Smooth muscle cell (in vitro differentiated cells): Measurements from ENCODE around the gene TBC1D26. TPM values are rescaled to one million over a fixed set of nuclear protein-coding genes. Genes with fewer than 3 reads are reported as not detected.

Experiments
- DNase-seq: peaks from one replicate; lab custom pipeline; 2025; ENCODE audit not compliant: unreplicated experiment; lab: John Stamatoyannopoulos, UW
- H2AFZ ChIP-seq: fragments of 200-600 bp; sonication (generic); 2 replicates; pipeline ENCODE4 v1.6.0; 2016; ENCODE audit warnings: antibody characterized with exemption, low read depth, mild to moderate bottlenecking
- H3F3A ChIP-seq: fragments of 200-600 bp; sonication (generic); 2 replicates; pipeline ENCODE4 v1.6.0; 2017; ENCODE audit warnings: antibody characterized with exemption, low read depth
- H3K27ac ChIP-seq: fragments of 200-600 bp; sonication (generic); 2 replicates; pipeline ENCODE4 v1.5.1; 2016; ENCODE audit warnings: low read depth, mild to moderate bottlenecking
- H3K27me3 ChIP-seq: fragments of 200-600 bp; sonication (generic); 2 replicates; pipeline ENCODE4 v1.6.1; 2016; ENCODE audit warnings: low read depth, mild to moderate bottlenecking
- H3K36me3 ChIP-seq: fragments of 200-600 bp; sonication (generic); 2 replicates; pipeline ENCODE4 v1.5.1; 2016; ENCODE audit warnings: low read depth
- H3K4me1 ChIP-seq: fragments of 200-600 bp; sonication (generic); 2 replicates; pipeline ENCODE4 v1.5.1; 2016; ENCODE audit warnings: low read depth
- H3K4me2 ChIP-seq: fragments of 200-600 bp; sonication (generic); 2 replicates; pipeline ENCODE4 v1.6.0; 2016; ENCODE audit warnings: mild to moderate bottlenecking
- H3K4me3 ChIP-seq: fragments of 200-600 bp; sonication (generic); 2 replicates; pipeline ENCODE4 v1.5.1; 2016; ENCODE audit warnings: mild to moderate bottlenecking
- H3K79me2 ChIP-seq: fragments of 200-600 bp; sonication (generic); 2 replicates; pipeline ENCODE4 v1.6.0; 2016; ENCODE audit warnings: low read depth, mild to moderate bottlenecking
- H3K9ac ChIP-seq: fragments of 200-600 bp; sonication (generic); 2 replicates; pipeline ENCODE4 v1.6.0; 2016; ENCODE audit warnings: low read depth
- H3K9me3 ChIP-seq: fragments of 200-600 bp; sonication (generic); replicated peaks from 2 replicates; pipeline ENCODE4 v1.5.1; 2016; ENCODE audit warnings: low read depth
- H4K20me1 ChIP-seq: fragments of 200-600 bp; sonication (generic); 2 replicates; pipeline ENCODE4 v1.6.0; 2016; ENCODE audit warnings: low read depth
- CTCF ChIP-seq: fragments of 200-600 bp; sonication (generic); IDR thresholded peaks from 2 replicates; pipeline ENCODE4 v1.5.1; 2017; ENCODE audit warnings: borderline replicate concordance, mild to moderate bottlenecking, antibody characterized with exemption; ENCODE audit not compliant: insufficient read depth, poor library complexity, severe bottlenecking
- WGBS: methylation state at CpG from one replicate; pipeline ENCODE4 v1.1.7; 2016; ENCODE audit warnings: low lambda C conversion rate; 5-methylcytosine and 5-hydroxymethylcytosine counted together
- polyA plus RNA-seq: library from polyadenylated mRNA; unstranded; fragments of >200 nt; fragmentation: Nextera tagmentation; extraction: Ambion mirVana; gene quantifications from 2 replicates; pipeline ENCODE4 v1.2.1, GENCODE V29; 2016
- total RNA-seq: library from RNA; depleted of rRNA; stranded (reverse); fragments of >200 nt; gene quantifications from 2 replicates; pipeline ENCODE4 v1.2.3, GENCODE V29; 2014

Gene TBC1D26
- total and polyA plus RNA-seq, 2 experiments from 2014 or later, result 1.8 TPM; not detected in 1

- Histone ChIP-seq H3F3A (no peaks in the 10 kb centered on the region), H3K4me3 (no peak overlapping the region), H2AFZ (no peak overlapping the region), H3K4me2 (no peak overlapping the region), H3K27ac (no peak overlapping the region), H3K36me3 (no peaks in the 10 kb centered on the region), H3K4me1 (no peaks in the 10 kb centered on the region), H4K20me1 (no peaks in the 10 kb centered on the region), H3K9ac (no peak overlapping the region), H3K9me3 (peaks cover 5% of the 10 kb centered on the region), H3K79me2 (no peaks in the 10 kb centered on the region), H3K27me3 (no peaks in the 10 kb centered on the region)
- DNase-seq, result no peak
- no peak for TF ChIP-seq CTCF
- 69% methylated on average over 1 of the region's 1 CpG for WGBS
Measured at GRCh38 chr17:15777297-15777696, 45.2 kb downstream of the TBC1D26 start.

GRCh38 chr17:15777717-15778116, 45.6 kb downstream of the TBC1D26 start:
- no peaks in the 10 kb centered on the region for H3K27me3 ChIP-seq
- H3K9me3 ChIP-seq, result peaks cover 5% of the 10 kb centered on the region
- DNase-seq, result no peak
- H3K27ac ChIP-seq, result no peak overlapping the region
- H3F3A ChIP-seq, result no peaks in the 10 kb centered on the region
- H3K4me2 ChIP-seq, result no peak overlapping the region
- H4K20me1 ChIP-seq, result no peaks in the 10 kb centered on the region
- 94% methylated on average over 4 of the region's 4 CpGs for WGBS
- H3K9ac ChIP-seq, result no peak overlapping the region
- H3K79me2 ChIP-seq, result no peaks in the 10 kb centered on the region
- no peak overlapping the region for H2AFZ ChIP-seq
- no peak for TF ChIP-seq CTCF
- H3K4me1 ChIP-seq, result no peaks in the 10 kb centered on the region
- no peak overlapping the region for H3K4me3 ChIP-seq
- no peaks in the 10 kb centered on the region for H3K36me3 ChIP-seq

- no peaks in the 10 kb centered on the region for H3K27me3 ChIP-seq
Measured at GRCh38 chr17:15779119-15779518, 47.0 kb downstream of the TBC1D26 start.

More at GRCh38 chr17:15779119-15779518, 47.0 kb downstream of the TBC1D26 start:
- no peaks in the 10 kb centered on the region for H4K20me1 ChIP-seq
- H2AFZ ChIP-seq, result no peak overlapping the region
- H3K4me3 ChIP-seq, result no peak overlapping the region
- no peaks in the 10 kb centered on the region for H3F3A ChIP-seq
- 81% methylated on average over 1 of the region's 1 CpG for WGBS
- no peak overlapping the region for H3K4me2 ChIP-seq
- no peaks in the 10 kb centered on the region for H3K4me1 ChIP-seq
- peaks cover 5% of the 10 kb centered on the region for H3K9me3 ChIP-seq
- H3K27ac ChIP-seq, result no peak overlapping the region
- no peaks in the 10 kb centered on the region for H3K36me3 ChIP-seq
- DNase-seq, result no peak
- no peaks in the 10 kb centered on the region for H3K79me2 ChIP-seq
- no peak for TF ChIP-seq CTCF
- H3K9ac ChIP-seq, result no peak overlapping the region
